GM18517 (cell line): ENCODE measurements around the gene ADGRE1.

ENCODE experiments used
- ATAC-seq: cut with Tn5 transposase; IDR thresholded peaks from one replicate; pipeline ENCODE4 v1.9.1; 2021; ENCODE audit warnings: mild to moderate bottlenecking, moderate library complexity; ENCODE audit not compliant: unreplicated experiment

Gene ADGRE1

DNA sequence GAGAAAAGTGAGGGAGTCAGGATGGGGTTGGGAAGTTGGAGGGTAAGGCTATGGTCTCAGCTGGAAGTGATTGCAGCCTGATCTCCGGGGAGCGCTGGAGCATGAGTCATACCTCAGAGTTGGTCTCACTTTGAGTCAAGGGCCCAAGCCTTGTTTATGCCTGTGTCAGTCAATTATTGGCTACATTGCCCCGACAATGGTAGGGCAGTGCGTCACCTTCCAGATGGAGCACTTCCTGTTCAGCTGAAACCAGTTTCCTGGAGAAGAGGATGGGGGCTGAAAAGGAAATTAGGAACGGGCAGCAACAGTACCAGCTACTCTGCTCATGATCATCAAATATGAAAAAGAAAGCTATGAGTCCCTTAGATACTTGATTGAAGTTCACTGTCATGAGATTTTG lies 60.4 kb downstream of the ADGRE1 start:
- no peak for ATAC-seq

DNA sequence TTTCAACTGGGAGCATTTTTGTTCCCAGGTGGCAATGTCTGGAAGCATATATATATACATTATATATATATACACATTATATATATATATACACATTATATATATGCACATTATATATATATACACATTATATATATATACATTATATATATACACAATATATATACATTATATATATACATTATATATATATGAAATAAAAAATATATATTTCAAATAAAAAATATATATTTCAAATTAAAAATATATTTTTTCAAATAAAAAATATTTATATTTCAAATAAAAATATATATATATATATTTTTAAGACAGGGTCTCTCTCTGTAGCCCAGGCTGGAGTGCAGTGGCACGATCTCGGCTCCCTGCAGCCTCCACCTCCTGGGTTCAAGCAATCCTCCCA lies 61.5 kb downstream of the ADGRE1 start:
- no peak for ATAC-seq

DNA sequence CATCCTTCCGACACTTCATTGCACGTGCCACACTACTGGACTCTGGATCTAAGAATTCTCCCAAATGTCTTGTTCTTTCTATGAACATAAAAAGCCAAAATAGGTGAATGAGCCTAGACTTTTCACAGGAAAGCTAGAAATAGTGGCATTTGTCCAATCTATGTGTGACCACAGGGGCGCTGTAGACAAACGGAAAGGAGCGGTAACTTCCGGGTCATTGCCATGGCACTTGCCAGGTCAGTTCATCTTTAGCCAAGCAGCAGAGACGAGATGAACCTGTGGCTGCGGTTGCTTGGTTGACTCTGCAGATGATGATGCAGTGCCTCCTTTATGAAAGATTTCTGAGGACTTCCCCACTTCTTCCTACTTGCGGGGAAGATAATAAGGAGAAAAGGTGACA lies 65.6 kb downstream of the ADGRE1 start:
- no peak for ATAC-seq

DNA sequence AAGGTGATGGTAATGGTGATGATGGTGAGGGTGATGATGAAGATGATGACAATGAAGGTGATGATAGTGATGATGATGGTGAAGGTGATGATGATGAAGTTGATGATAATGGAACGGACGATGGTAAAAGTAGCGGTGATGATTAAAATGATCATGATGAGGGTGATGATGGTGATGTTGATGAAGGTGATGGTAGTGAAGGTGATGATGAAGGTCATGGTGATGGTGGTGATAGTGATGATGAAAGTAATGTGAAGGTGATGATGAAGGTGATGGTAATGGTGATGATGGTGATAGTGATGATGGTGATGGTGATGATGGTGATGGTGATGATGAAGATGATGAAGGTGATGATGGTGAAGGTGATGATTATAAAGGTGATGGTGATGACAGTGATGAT lies 67.7 kb downstream of the ADGRE1 start:
- no peak for ATAC-seq

DNA sequence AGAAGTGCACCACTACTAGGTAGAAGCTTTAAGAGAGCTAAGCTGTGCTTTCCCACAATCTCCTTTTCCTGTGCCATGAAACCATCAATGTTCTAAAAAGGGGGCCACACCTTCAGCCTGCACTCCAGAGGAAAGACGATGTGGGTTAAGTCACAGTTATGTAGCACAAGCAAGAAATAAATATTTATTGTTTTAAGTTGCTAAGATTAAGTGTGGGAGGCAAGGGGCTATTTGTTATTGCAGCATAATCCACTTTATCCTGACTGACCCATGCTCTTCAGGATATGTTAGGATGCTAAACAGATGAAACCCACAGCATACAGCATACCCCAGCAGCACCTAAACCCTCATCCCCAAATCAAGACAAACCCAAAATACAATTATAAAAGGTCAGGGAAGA lies 69.2 kb downstream of the ADGRE1 start:
- ATAC-seq = no peak

DNA sequence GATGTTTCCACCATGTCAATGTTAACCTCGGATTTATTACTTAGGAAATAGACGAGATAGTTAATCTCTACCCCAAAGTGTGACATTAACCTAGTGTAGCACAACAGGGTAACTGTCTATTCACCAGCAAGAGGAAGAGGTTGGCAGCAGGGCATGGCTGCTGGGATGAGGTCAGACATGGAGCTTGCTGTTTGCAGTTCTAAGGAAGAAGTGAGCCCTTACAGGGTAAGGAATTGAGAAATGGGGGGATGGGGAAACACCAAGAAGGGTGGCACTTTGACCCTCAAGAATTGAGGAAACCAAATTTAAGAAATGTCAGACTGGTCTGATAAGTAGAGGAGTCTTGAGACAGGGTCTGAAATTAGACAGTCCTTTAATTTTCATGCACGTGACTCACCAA lies 71.4 kb downstream of the ADGRE1 start:
- no peak for ATAC-seq

DNA sequence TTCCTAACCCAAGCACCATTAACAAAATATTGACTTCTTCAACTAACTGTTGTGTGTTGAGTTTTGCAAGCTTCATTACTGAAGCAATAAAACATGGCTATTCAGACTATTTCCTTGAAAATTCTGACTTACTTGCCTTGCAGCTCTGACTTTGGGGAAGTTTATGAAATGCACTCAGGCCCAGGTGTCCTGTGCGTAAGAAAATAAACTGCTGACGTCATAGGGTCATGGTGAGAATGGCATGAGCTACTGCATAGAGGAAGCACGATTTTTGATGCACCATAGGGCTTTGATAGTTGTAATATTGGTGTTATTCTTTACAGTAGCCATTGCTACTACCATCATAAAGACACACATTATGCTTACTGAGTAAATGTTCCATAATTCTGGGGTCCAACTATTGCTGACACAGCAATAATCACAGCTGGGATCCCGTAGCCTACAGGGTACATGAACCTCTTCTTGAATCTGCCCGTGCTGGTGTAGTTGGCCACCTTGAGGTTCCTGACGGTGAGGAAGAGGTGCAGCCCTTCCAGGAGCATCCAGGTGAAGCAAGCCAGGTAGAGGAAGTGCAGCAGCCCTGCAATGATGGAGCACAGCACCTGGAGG lies 76.0 kb downstream of the ADGRE1 start:
- ATAC-seq = no peak

DNA sequence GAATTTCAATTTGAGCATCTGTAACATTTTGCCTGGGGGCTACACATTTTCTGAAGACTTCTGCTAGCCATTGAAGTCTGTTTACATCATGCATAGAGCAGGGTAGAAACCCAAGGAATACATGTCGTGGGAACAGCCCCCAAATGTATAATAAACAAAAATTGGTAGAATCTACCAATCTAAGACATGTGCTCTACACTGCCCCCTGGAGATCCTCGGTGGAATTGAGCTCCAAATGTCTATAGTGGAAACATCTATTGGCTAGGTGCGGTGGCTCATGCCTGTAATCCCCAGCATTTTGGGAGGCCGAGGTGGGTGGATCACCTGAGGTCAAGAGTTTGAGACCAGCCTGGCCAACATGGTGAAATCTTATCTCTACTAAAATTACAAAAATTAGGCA lies 76.6 kb downstream of the ADGRE1 start:
- ATAC-seq = no peak

DNA sequence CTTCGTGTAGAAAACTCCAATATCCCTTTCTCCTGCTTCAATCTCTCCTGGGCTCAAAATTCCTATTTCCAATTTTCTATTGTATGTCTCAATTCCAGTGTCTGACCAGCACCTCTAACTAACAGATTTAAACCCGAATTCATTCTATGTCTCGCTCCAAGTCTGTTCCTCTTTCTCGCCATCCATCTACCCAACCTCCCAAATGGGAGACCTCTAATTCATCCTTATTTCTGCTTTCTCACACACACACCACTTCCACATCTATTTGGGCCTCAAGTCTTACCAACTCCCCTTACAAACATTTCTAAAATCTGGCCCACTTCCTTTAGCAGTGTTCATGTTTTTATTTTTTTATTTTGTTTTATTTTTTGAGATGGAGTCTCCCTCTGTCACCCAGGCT lies 80.6 kb downstream of the ADGRE1 start:
- ATAC-seq = no peak

DNA sequence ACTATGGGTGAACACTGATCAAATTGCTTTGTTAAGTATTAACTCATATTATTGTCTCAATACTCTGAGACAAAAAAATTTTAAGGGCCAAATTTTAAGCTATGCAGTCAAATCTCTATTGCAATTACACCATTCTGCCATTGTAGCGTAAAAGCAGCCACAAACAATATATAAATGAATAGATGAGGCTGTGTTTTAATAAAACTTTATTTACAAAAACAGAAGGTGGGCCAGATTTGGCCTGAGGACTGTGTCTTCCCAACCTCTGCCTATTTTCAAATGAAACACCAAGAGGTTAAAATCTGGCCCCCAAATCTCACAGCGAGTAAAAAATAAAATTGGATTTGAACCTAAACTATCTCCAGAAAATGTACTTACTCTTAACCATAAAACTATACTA lies 82.1 kb downstream of the ADGRE1 start:
- no peak for ATAC-seq

DNA sequence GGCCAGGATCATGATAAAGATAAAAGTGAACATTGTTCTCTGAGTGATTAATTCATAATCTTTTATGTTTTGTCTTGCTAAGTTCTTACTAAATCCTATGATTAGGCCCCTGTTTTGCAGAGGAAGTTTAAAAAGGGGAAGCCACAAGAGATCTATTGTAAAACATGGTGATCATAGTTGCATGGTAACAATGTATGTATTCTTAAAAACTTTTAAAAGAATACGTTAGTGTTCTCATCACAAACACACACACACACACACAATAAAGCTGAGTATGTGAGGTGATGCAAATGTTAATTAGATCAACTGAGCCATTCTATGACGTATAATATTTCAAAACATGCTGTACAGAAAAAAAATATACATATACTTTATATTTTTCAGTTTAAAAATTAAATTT lies 82.6 kb downstream of the ADGRE1 start:
- ATAC-seq = no peak

DNA sequence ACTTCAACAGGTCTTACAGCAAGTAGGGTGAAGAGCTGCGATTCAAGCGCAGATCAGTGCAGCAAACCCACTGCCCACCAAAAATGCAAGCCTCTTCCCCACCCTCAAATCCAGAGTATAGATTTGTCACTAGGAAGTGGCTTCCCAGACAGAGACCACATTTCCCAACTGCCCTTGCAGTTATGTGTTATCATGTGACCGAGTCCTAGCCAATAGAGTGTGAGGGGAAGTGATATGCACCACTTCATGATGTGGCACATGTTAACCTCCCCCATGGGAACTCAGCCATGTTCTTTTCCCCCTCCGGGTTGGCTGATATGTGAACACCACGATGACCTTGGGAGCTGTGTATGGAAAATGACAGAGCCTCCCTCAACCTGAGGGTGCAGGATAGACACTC lies 83.1 kb downstream of the ADGRE1 start:
- no peak for ATAC-seq

DNA sequence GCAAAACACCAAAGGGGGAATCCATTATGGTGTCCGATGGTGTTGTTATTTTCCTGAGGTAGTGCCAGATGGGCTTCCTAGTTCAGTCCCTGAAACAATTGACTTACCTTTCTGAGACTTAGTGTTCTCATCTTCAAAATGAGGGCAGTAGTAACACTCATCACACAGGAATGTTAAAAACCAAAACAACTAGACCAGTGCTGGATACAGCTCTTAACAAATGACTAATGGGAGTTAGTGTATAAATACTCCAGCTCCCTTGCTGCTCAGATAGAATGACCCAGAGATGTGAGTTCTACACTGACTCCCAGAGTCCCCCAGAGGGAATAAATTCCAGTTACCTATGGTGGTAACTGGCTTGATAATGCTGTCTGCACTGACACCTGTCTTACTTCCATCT lies 84.0 kb downstream of the ADGRE1 start:
- ATAC-seq = no peak

DNA sequence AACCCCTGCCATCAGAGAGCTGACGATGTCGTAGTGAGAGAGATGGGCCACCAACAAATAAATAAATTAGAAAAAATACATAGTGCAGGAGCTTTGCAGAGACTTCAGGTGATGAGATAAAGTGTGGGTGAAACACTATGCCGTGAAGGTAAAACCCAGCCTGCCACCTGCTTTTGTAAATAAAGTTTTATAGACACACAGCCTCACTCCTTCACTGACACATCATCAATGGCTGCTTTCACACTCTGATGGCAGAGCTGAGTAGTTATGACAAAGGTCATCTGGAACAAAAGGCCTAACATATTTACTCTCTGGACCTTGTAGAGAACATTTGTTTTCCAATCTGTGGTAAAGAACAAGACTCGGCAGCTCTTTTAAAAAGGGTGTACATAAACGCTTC lies 88.8 kb downstream of the ADGRE1 start:
- ATAC-seq = no peak

DNA sequence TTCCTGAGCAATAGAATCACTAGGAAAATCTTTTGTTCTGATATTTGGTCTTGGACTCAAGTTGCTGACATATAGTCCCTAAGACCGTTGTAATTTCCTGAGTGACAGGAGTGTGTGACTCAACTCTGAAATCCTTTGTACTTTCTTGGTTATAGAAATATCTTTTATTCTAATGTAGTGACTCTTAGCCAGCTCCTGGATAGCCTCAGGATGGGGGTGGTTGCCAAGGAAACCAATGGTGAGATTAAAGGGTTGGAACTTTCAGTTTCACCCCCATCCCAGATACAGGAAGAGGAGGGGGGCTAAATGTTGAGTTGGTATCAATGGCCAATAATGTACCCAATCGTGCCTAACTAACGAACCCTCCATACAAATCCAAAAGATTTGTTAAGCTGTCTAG lies 92.0 kb downstream of the ADGRE1 start:
- no peak for ATAC-seq

DNA sequence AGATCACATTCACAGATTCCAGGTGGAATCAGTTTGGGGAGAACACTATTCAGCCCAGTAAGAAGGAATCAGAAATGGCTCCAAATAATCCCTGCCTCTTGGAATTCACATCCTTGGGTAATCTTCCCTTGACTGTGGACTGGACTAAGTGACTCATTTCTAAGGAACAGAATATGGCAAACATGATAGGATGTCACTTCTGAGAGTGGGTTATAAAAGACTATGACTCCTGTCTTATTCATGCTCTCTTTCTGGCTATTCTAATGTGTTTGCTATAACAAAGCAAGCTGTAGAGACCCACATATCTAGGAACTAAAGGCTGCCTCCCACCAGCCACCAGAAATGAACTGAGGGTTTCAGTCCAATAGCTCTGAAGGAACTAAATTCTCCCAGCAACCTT lies 96.1 kb downstream of the ADGRE1 start:
- no peak for ATAC-seq

DNA sequence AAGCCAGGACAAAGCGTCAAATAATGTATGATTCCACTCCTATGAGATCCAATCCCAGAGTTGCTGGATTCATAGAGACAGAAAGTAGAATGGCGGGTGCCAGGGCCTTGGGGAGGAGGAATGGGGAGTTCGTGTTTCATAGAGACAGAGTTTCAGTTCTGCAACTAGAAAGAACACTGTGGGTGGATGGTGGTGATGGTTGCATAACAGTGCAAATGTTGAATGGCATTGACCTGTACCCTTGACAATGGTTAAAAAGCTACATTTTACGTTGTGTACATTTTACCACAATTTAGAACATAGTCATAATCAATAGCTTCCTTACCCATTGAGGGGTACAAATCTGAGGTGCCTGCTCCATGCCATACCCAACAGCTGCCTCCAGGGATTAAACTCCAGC lies 100.5 kb downstream of the ADGRE1 start:
- no peak for ATAC-seq

DNA sequence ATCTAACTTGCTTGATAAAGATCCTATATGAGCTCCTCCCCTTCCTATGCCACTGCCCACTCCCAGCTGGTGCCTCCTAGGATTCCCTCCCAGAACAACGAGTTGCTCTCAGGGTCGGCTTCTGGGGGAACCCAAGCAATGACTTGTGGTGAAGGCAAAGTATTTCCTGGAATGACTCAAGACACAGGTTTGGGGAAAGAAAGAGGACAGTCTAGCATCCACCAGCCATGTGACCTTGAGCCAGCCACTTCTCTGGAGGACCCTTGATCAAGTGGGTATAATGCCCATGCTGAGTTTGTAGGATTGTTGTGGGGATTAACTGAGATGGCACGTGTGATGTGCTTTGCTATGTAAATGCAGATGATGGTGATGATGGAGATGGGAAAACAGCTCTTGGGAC lies 100.9 kb downstream of the ADGRE1 start:
- no peak for ATAC-seq
